Measurements from ENCODE around the gene GUCY1B1. TPM values are rescaled to one million over a fixed set of nuclear protein-coding genes. Genes with fewer than 3 reads are reported as not detected.

The GUCY1B1 gene
- total RNA-seq, 2 experiments from 2014 or later: 0.24 to 0.36 TPM

DNA sequence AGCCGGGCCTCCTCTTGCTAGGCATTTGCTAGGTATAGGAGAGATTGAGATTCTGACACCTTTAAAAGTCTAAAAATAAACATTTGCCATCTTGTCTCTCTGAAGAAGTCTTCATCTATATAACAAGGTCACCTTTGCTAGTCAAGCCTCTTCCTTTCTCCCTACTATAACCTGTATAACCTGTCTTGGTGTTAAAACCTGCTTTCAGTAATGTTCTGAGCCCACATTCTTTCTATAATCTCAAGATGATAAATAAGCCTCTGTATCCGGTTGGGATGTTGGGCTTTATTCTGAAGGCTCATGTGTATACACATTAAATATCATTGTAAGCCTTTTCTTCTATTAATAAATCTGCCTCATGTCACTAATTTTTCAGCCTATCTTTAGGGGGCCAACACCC lies 97.1 kb downstream of the GUCY1B1 start:
- Mint-ChIP-seq H3K27me3 (no peaks in the 10 kb centered on the region), H3K27ac (no peak overlapping the region), H3K4me3 (no peak overlapping the region), H3K4me1 (ENCODE audit: low read depth) (no peaks in the 10 kb centered on the region), H3K9me3 (no peaks in the 10 kb centered on the region), H3K36me3 (no peaks in the 10 kb centered on the region)
- intact Hi-C loops (cut with micrococcal nuclease): no loop called here
- POLR2A ChIA-PET: no interaction called here
- no peak for DNase-seq
- CTCF ChIA-PET: no interaction called here

Other genes with a start within 250 kb of the GUCY1B1 start
- not detected for gene GUCY1A1, start 92.2 kb upstream of the GUCY1B1 start, total RNA-seq
- not detected for gene ASIC5, start 107.3 kb downstream of the GUCY1B1 start, total RNA-seq
- gene TDO2, start 144.7 kb downstream of the GUCY1B1 start, total RNA-seq: not detected
- gene CTSO, start 194.8 kb downstream of the GUCY1B1 start, total RNA-seq: 1 to 10 TPM; 2.5 to 2.6 TPM

All from activated CD4-positive, alpha-beta memory T cell treated with anti-CD3 and anti-CD28 coated beads for 36 hours (primary cell).